HL-60/S4 (cell line): ENCODE data around the gene ARSB.

Experiments used
- in situ Hi-C: fragments of 300-500 bp; cut with MboI; formaldehyde crosslinking; loops from 2 replicates; pipeline ENCODE4 v1.14.3; 2022; ENCODE audit warnings: low sequenced_read_pairs

Gene ARSB

GRCh38 chr5:78760366-78760765, 224.7 kb downstream of the ARSB start:
- in situ Hi-C loops: no loop called here

GRCh38 chr5:78758169-78758839, 226.8 kb downstream of the ARSB start:
- in situ Hi-C loops: no loop called here

DNA sequence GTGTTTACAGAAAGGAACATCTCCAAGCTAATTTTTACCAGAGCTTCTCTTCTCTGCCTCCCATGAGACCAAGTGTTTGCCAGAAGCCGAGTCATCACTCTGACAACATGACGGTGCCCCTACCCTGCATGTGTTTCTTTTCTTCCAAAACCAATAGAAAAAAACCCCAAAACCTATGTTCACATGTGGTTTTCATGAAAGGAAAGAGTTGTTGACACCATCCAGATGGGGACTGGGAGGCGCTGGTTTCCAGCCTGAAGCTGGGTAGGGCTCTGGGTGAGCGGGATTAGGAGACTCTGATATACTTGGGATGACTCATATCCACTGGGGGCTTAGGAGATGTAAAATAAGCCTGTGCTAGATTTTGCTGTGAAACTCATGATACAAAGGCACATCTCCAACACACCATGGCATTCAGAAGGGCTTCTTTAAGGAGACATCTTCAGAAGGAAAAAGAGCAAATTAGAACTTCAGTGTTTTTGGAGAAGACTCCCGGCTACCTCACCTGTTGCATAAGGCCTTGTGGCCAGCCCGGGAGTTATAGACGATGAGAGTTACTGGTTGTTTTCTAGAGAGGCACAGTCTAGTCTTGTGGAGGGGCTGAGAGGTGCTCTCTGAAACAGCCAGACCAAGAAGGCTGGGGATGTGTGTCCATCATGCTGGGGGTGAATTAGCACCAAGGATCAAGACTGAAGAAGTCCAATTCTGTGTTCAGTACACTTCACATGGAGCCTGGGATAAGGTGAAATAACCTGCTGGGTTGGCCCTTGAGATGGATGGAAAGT, 227.6 kb downstream of the ARSB start:
- in situ Hi-C loops: no loop called here

GRCh38 chr5:78756858-78757257, 228.3 kb downstream of the ARSB start:
- in situ Hi-C loops: no loop called here

DNA sequence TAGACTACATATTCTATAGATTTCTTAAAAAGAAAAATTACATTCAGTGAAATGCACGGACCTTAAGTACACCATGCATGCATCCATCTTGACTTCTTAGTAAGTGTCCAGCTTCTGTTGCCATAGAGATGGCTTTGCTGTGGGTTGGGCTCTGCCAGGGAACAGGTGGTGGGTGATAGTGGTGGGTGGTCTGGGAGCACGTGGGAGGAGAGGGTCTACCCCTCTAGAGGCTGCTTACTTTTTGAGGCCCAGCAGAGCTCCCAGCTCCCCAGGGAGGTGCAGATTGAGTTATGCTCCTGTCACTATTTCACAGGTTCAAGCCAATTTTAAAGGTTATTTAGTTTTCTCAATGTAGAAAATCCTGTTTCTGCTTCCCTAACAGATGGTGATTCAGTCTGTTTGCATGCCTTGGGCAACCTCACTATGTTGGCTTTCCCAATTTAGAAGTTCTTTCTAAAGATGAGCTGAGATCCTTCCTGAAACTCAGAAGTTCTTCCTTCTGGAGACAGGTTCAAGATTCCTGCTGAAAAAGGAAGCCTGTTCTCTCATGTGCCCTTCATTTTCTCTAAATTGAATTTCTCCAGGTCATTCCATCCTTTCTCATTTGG, 229.2 kb downstream of the ARSB start:
- in situ Hi-C loops: no loop called here

- in situ Hi-C loops: no loop called here
These were observed 230.5 kb downstream of the ARSB start for GRCh38 chr5:78754655-78755054.

DNA sequence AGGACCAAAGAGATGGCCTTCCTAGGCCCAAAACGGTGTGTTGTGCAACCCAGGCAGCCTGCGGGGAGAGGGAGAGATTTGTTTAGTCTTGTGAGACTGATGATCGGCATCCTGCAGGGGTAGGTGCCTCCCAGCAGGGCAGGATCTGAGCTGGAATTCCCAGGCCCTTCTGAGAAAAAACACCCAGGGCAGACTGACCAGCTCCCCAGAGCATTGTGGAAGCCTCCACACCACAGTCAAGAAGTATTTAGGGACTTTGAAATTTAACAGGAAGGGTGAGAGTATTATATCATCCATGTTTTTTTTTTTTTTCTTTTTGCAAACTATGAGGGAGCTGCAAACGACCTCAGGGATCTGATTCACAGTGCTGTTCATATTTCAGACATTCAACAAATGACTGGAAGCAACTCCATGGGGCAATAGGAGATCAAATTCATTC, 232.0 kb downstream of the ARSB start:
- in situ Hi-C loops: no loop called here

- in situ Hi-C loops: no loop called here
These were observed 233.2 kb downstream of the ARSB start for GRCh38 chr5:78751872-78752271.

DNA sequence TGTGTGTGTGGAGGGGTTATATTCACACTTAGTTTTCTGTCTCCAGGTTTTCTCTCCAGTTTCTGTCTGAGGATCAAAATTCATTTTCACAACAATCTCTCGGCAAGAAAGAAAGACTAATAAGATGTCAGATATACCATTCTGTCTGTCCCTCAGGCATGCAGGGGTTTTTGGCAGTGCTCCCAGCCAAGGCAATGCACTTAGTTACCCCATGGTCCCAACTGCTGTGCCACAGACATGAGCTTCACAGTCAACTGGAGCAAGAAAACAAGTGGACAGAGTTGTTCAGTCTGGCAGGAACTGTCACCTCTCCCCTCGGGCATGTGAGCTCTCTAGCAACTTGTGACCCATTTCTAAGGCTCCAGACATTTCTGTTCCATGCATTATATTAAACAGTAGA, 234.8 kb downstream of the ARSB start:
- in situ Hi-C loops: no loop called here

DNA sequence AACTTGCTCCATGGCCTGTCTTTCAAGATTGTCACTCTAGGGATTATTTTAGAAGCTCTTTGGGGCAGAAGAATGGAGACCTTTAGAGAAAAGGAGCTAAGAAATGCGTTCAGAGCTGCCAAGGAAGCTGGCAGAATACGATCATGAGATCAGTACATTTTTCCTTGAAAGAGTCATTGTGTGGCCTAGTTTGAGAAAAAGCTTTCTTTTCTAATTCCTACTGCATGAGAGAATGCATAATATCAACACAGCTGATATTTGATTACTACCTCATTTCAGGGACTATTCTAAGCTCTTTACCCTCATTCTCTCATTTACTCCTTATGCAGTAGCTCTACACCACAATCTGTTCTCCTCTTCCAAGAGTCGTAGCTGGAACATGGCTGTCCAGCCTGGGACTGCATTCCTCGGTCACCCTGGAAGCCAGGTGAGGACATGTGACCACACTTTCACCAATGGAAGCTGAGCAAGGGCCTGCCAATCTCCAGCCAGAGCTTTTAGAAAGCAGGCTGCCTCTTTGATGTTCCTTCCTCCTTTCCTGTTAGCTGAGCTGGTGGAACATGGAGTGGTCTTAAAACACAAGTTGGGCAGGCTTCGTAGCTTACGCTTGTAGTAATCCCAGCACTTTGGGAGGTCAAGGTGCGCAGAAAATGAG, 237.3 kb downstream of the ARSB start:
- in situ Hi-C loops: no loop called here

GRCh38 chr5:78747055-78747454, 238.1 kb downstream of the ARSB start:
- in situ Hi-C loops: no loop called here

DNA sequence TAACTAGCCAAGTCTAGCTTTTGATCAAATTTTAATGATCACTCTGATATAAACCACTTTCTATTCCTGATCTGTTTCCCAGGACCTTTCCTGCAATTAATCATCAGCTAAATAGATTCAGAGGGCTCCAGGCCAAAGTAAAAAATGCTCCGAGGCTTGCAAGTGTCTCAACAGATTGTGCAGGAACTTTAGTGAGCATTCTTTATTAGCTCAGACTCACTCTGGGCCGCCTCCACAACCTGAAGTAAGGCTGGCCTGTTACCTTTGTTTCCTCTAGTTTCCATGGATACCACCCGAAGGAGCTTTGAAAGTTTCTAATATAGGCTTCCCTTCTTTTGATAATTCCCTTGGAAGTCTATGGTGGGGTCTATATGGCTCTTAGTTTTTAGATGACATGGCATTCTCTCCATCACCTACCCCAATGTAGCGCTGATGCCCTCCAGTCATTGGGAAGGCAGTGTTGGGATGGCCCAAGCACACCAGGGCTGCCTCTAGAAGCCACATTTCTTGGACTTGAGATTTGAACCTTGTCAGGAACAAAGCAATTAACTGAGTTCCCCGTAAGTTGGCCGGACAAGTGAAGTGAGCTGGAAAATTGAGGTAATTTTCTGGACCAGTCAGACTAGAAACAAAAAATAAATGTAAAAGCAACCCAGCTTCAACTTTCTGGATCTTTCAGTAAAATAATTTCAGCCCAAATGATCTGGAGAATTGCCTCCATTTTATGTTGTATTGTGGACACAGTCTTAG, 238.9 kb downstream of the ARSB start:
- in situ Hi-C loops: no loop called here

DNA sequence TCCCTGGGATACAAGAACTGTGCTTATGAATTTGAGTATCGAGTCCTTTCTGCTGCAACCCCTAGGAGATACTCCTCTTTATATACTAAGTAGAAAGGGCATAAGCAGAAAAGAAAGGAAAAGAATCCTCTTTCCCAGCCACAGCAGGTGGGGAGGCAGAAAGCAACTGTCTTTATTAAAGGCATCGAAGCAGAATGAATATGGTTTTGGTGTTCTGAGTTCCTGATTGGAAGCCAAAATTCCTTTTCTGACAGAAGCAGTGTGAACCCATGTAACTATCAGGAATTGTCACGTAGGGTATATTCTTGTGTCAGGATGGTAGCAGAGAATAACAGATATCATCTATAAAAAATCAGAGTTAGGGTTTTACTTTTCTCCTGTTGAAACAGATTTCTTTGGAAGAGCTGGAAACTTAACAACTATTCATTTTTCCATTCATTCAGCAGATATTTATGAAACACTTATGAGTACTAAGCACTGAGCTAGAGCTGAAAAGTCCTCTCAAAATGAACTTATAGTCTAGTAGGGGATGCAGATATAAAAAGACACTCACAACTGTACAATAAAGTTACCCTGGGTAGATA, 240.1 kb downstream of the ARSB start:
- in situ Hi-C loops: no loop called here

GRCh38 chr5:78741019-78741418, 244.1 kb downstream of the ARSB start:
- in situ Hi-C loops: no loop called here

GRCh38 chr5:78738693-78739300, 246.3 kb downstream of the ARSB start:
- in situ Hi-C loops: no loop called here

DNA sequence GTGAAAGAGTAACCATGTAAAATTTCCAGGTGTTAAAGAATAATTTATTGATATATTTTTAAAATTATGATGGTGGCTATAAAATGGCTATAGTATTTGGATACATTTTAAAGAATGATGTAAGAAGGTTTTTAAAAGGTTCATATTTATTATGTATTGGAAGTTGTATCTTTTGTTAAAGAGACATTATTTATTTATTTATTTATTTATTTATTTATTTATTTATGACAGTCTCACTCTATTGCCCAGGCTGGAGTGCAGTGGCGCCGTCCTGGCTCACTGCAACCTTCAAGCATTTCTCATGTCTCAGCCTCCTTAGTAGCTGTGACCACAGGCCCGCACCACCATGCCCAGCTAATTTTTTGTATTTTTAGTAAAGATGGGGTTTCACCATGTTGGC, 247.0 kb downstream of the ARSB start:
- in situ Hi-C loops: no loop called here

- in situ Hi-C loops: no loop called here
These were observed 249.2 kb downstream of the ARSB start for GRCh38 chr5:78735834-78736463.

GRCh38 chr5:78734950-78735349, 250.2 kb downstream of the ARSB start:
- in situ Hi-C loops: no loop called here

GRCh38 chr5:78734094-78734845, 250.8 kb downstream of the ARSB start:
- in situ Hi-C loops: no loop called here
